IMR-90 (cell line): Measurements from ENCODE around the gene PIP4K2B. TPM values are rescaled to one million over a fixed set of nuclear protein-coding genes. Genes with fewer than 3 reads are reported as not detected.

Experiments used
- ATAC-seq: fragments of 200-7000 bp; cut with Tn5 transposase; 2 replicates; pipeline ENCODE4 v1.9.1; 2020; ENCODE audit warnings: low read depth, mild to moderate bottlenecking, moderate library complexity
- BruUV-seq: library from RNA; stranded (reverse); fragments of 400-500 nt; replicated peaks from 2 replicates; lab custom pipeline; 2021; lab: Mats Ljungman, UMichigan
- CTCF ChIA-PET: fragments of 300-600 bp; formaldehyde crosslinking; extraction: SDS; loops from one replicate; lab custom pipeline; 2021; ENCODE audit warnings: antibody characterized with exemption; lab: Yijun Ruan, JAX
- POLR2A ChIA-PET: fragments of 300-600 bp; sonication (Branson Sonifier 250); formaldehyde crosslinking; loops from one replicate; lab custom pipeline; 2022; ENCODE audit warnings: antibody characterized with exemption; ENCODE audit not compliant: unreplicated experiment; lab: Charles Lee
- DNase-seq: peaks from one replicate; pipeline ENCODE4 v3.0.0; 2013
- H2AFZ ChIP-seq: replicated peaks from 2 replicates; pipeline ENCODE3; 2013; ENCODE audit warnings: low read length, mild to moderate bottlenecking; ENCODE audit not compliant: poor library complexity
- H2AK5ac ChIP-seq: 2 replicates; pipeline ENCODE4 v1.6.1; 2013; ENCODE audit warnings: low read depth, low read length, inconsistent platforms
- H2AK9ac ChIP-seq: replicated peaks from 2 replicates; pipeline ENCODE3; 2013; ENCODE audit warnings: mild to moderate bottlenecking, low read depth, low read length, moderate library complexity; ENCODE audit not compliant: poor library complexity
- H2BK120ac ChIP-seq: 2 replicates; pipeline ENCODE4 v1.6.1; 2013; ENCODE audit warnings: low read depth, low read length, inconsistent platforms
- H2BK15ac ChIP-seq: 3 replicates; pipeline ENCODE4 v1.6.1; 2013; ENCODE audit warnings: low read depth, low read length, inconsistent platforms
- H2BK20ac ChIP-seq: 2 replicates; pipeline ENCODE4 v1.6.1; 2013; ENCODE audit warnings: low read depth, mild to moderate bottlenecking, inconsistent platforms, low read length, moderate library complexity
- H2BK5ac ChIP-seq: 2 replicates; pipeline ENCODE4 v1.6.1; 2013; ENCODE audit warnings: mild to moderate bottlenecking, low read depth, low read length, inconsistent platforms; ENCODE audit not compliant: poor library complexity, severe bottlenecking
- H3K14ac ChIP-seq: replicated peaks from 2 replicates; pipeline ENCODE4 v1.6.1; 2013; ENCODE audit warnings: low read depth, low read length, inconsistent platforms
- H3K18ac ChIP-seq: 2 replicates; pipeline ENCODE4 v1.6.1; 2013; ENCODE audit warnings: low read depth, low read length, control low read depth
- H3K23ac ChIP-seq: 2 replicates; pipeline ENCODE4 v1.6.1; 2013; ENCODE audit warnings: low read depth, low read length, inconsistent platforms
- H3K27ac ChIP-seq: 2 replicates; pipeline ENCODE4 v1.5.1; 2013; ENCODE audit warnings: mild to moderate bottlenecking, control low read depth, low read length; ENCODE audit not compliant: insufficient read depth
- H3K27me3 ChIP-seq: 2 replicates; pipeline ENCODE4 v1.6.1; 2013; ENCODE audit warnings: low read length; ENCODE audit not compliant: control insufficient read depth, insufficient read depth
- H3K36me3 ChIP-seq: 2 replicates; pipeline ENCODE4 v1.6.1; 2013; ENCODE audit warnings: low read length, mixed read lengths; ENCODE audit not compliant: control insufficient read depth, insufficient read depth
- H3K4ac ChIP-seq: 2 replicates; pipeline ENCODE4 v1.6.1; 2013; ENCODE audit warnings: low read depth, low read length, inconsistent platforms
- H3K4me1 ChIP-seq: 2 replicates; pipeline ENCODE4 v1.6.1; 2013; ENCODE audit warnings: low read length, mixed read lengths; ENCODE audit not compliant: control insufficient read depth, insufficient read depth
- H3K4me2 ChIP-seq: 2 replicates; pipeline ENCODE4 v1.6.1; 2013; ENCODE audit warnings: low read depth, mild to moderate bottlenecking, control low read depth, low read length, moderate library complexity
- H3K4me3 ChIP-seq: 2 replicates; pipeline ENCODE4 v1.5.1; 2013; ENCODE audit warnings: low read depth, mild to moderate bottlenecking, control low read depth, low read length, moderate library complexity; ENCODE audit not compliant: insufficient read depth
- H3K56ac ChIP-seq: 2 replicates; pipeline ENCODE4 v1.6.1; 2013; ENCODE audit warnings: low read length, inconsistent platforms; ENCODE audit not compliant: insufficient read depth; ENCODE audit errors: extremely low read depth
- H3K79me1 ChIP-seq, 2 experiments: 2 replicates each; pipeline ENCODE4 v1.6.1; 2013; ENCODE audit warnings: low read length in 2 of 2, inconsistent platforms in 1 of 2, low read depth in 1 of 2
- H3K9ac ChIP-seq: 2 replicates; pipeline ENCODE4 v1.6.1; 2013; ENCODE audit warnings: low read depth, low read length, control low read depth
- H3K9me1 ChIP-seq: 2 replicates; pipeline ENCODE4 v1.6.1; 2013; ENCODE audit warnings: low read length, inconsistent platforms; ENCODE audit not compliant: insufficient read depth
- H3K9me3 ChIP-seq: 2 replicates; pipeline ENCODE4 v1.6.1; 2013; ENCODE audit warnings: low read length; ENCODE audit not compliant: control insufficient read depth, insufficient read depth
- H4K20me1 ChIP-seq: 2 replicates; pipeline ENCODE4 v1.6.1; 2013; ENCODE audit warnings: low read length, inconsistent platforms; ENCODE audit not compliant: insufficient read depth
- H4K5ac ChIP-seq: 2 replicates; pipeline ENCODE4 v1.6.1; 2013; ENCODE audit warnings: mild to moderate bottlenecking, low read depth, low read length, control low read depth
- H4K8ac ChIP-seq, 2 experiments: 2 replicates each; pipeline ENCODE4 v1.6.1; 2013; ENCODE audit warnings: low read depth in 2 of 2, low read length in 2 of 2, control low read depth in 1 of 2, inconsistent platforms in 1 of 2
- H4K91ac ChIP-seq: 2 replicates; pipeline ENCODE4 v1.6.1; 2013; ENCODE audit warnings: low read depth, low read length, inconsistent platforms; ENCODE audit not compliant: insufficient read depth
- BHLHE40 ChIP-seq: fragments of 150-350 bp; IDR thresholded peaks from 2 replicates; pipeline ENCODE4 v1.6.1; 2016; ENCODE audit warnings: mild to moderate bottlenecking, low read depth, low read length
- CEBPB ChIP-seq: IDR thresholded peaks from 2 replicates; pipeline ENCODE4 v1.6.1; 2012; ENCODE audit warnings: low read depth, low read length, improper control_type of control experiment
- CHD1 ChIP-seq: IDR thresholded peaks from 2 replicates; pipeline ENCODE4 v1.6.1; 2012; ENCODE audit warnings: low read depth, low read length, improper control_type of control experiment
- FOS ChIP-seq: fragments of 150-350 bp; IDR thresholded peaks from 2 replicates; pipeline ENCODE4 v1.6.1; 2016; ENCODE audit warnings: low read depth, low read length
- MAFK ChIP-seq: IDR thresholded peaks from 2 replicates; pipeline ENCODE4 v1.6.1; 2012; ENCODE audit warnings: low read depth, low read length, improper control_type of control experiment
- MAZ ChIP-seq: IDR thresholded peaks from 2 replicates; pipeline ENCODE4 v1.6.1; 2012; ENCODE audit warnings: low read depth, mild to moderate bottlenecking, low read length, improper control_type of control experiment, moderate library complexity, borderline replicate concordance
- MXI1 ChIP-seq: IDR thresholded peaks from 2 replicates; pipeline ENCODE4 v1.6.1; 2012; ENCODE audit warnings: low read depth, mild to moderate bottlenecking, low read length, moderate library complexity, borderline replicate concordance
- NFE2L2 ChIP-seq: fragments of 150-350 bp; IDR thresholded peaks from 2 replicates; pipeline ENCODE4 v1.6.1; 2016; ENCODE audit warnings: low read depth, mild to moderate bottlenecking, low read length
- RCOR1 ChIP-seq: IDR thresholded peaks from 2 replicates; pipeline ENCODE4 v1.6.1; 2012; ENCODE audit warnings: mild to moderate bottlenecking, low read length, improper control_type of control experiment; ENCODE audit not compliant: insufficient replicate concordance
- SMC3 ChIP-seq: fragments of 150-350 bp; IDR thresholded peaks from 2 replicates; pipeline ENCODE4 v1.6.1; 2016; ENCODE audit warnings: low read depth, mild to moderate bottlenecking, antibody characterized with exemption, low read length, moderate library complexity
- WGBS, 2 experiments: methylation state at CpG; one replicate each; pipeline versions ENCODE4 v1.1.5 to v1.1.7; 2013; ENCODE audit warnings: missing lambda C conversion rate in 2 of 2; ENCODE audit not compliant: insufficient read length in 1 of 2; ENCODE audit errors: extremely low coverage in 2 of 2; 5-methylcytosine and 5-hydroxymethylcytosine counted together
- dilution Hi-C: fragments of 300-500 bp; cut with HindIII; formaldehyde crosslinking; loops from one replicate; pipeline ENCODE4 v1.14.3; 2018; ENCODE audit warnings: low sequenced_read_pairs; ENCODE audit not compliant: unreplicated experiment
- in situ Hi-C: fragments of 300-500 bp; cut with MboI; formaldehyde crosslinking; loops from 3 replicates; pipeline ENCODE4 v1.14.3; 2019; ENCODE audit warnings: low sequenced_read_pairs, inconsistent platforms, mixed read lengths
- intact Hi-C: fragments of 100-400 bp; cut with micrococcal nuclease; formaldehyde crosslinking; loops from 2 replicates; pipeline ENCODE4 v1.10.0; 2022
- polyA plus RNA-seq, 3 experiments: library from polyadenylated mRNA; depleted of rRNA; stranded (reverse); fragments of >200 nt; gene quantifications; 2 replicates each; pipeline ENCODE4 v1.2.3, GENCODE V29; 2012; ENCODE audit warnings: low replicate concordance in 1 of 3
- total RNA-seq: library from RNA; depleted of rRNA; stranded (reverse); fragments of >200 nt; gene quantifications from 2 replicates; pipeline ENCODE4 v1.2.3, GENCODE V29; 2012
- TF ChIP-seq, protein P1 (sequence below): fragments of 150-350 bp; IDR thresholded peaks from 2 replicates; pipeline ENCODE4 v1.6.1; 2017; ENCODE audit warnings: mild to moderate bottlenecking, antibody characterized with exemption, low read length, low read depth
- TF ChIP-seq, protein P2 (sequence below): conservative IDR thresholded peaks from 2 replicates; pipeline ENCODE4 v1.5.1; 2012; ENCODE audit warnings: mild to moderate bottlenecking, low read depth, low read length, improper control_type of control experiment

PIP4K2B gene
- total and polyA plus RNA-seq, 2 of the 4 experiments (the other 2 are of a cell fraction), result 40.0 to 40.2 TPM

DNA sequence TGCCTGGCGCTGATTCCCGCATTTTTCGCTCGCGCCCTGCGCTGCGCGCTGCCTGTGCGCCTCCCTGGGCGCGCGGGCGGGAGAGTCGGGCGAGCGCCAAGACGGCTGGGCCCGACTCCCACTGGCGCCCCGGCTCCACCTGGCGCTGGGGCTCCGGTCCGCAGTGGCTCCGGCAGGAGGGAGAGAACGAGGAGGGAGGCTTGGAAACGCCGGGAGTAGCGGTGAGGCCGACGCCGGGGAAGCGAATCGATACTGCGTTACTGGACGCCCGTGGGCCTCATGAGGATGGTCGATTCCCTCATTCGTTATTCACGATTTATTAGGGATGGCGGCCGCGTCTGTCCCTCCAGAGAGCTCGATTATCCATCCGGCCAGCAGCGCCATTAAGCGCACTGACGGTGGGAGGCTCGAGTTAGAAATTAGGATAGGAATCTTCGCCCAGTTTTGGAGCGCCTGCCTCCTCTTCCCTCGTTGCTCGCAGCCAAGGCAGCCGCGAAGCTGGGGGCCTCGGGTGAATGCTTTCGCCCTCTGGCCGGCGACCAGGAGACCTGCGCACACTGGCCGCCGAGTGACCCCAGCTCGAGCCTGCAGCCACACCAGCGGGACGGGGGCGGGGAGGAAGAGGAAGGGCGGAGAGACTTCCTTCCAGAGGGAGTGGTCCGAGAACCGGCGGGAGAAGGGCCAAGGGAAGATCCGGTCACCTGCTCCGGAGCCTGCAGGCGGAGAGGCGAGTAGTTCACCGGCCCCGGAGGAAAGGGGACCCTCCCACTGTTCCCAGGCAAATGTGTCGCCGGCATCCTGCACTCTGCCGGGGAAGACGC, 49.9 kb downstream of the PIP4K2B start (continued):
- TF ChIP-seq CEBPB (no peak), CHD1 (no peak), MXI1 (no peak)

DNA sequence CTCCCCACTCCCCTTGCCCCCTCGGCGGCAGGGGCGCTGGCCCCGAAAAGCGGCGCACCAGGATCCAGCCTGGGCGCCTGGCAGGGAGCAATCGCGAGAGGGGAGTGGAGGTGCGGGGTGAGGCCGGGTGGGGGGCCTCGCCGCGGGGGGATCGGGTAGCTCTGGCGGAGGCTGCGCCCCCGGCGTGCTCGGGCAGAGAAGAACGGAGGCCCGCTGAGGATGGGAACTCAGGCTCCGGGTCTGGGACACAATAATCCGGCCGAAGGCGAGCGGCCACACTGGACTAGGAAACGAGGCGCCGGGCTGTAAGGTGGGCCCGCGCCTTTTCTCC, 50.5 kb downstream of the PIP4K2B start:
- H4K8ac ChIP-seq, result peak overlapping the region; percentile 84 to 88
- in situ Hi-C loops, result no loop called here
- H2AK9ac ChIP-seq, result peak overlapping the region; percentile 99
- dilution Hi-C loops, result no loop called here
- DNase-seq, result no peak
- H3K36me3 ChIP-seq, result no peaks in the 10 kb centered on the region; the same call in 1 of the 2 replicates
- peak overlapping the region; percentile 91 for H3K4me3 ChIP-seq
- peak overlapping the region; percentile 81 for H3K4me2 ChIP-seq
- peak overlapping the region; percentile 68; the same call in 1 of the 2 replicates for H3K23ac ChIP-seq
- no peaks in the 10 kb centered on the region for H3K27me3 ChIP-seq
- POLR2A ChIA-PET, result no interaction called here
- ATAC-seq, result no peak
- no peak overlapping the region for H2BK15ac ChIP-seq
- H4K5ac ChIP-seq, result peak overlapping the region; percentile 28; the same call in 1 of the 2 replicates
- peak overlapping the region; percentile 94 for H2AK5ac ChIP-seq
- 0% methylated on average over 5 of the region's 32 CpGs; no CpG with 5 or more reads in 1 of the 2 experiments for WGBS, 2 experiments
- H3K9me1 ChIP-seq, result peaks cover 14% of the 10 kb centered on the region
- H3K56ac ChIP-seq, result peak overlapping the region; percentile 52; the same call in 1 of the 2 replicates
- H3K18ac ChIP-seq, result no peak overlapping the region
- CTCF ChIA-PET, result no interaction called here
- 0 out of 2 replicates have a peak overlapping the region, but pooled peaks have one; percentile 60 for H3K14ac ChIP-seq
- H3K27ac ChIP-seq, result peak overlapping the region; percentile 55
- peak overlapping the region; percentile 70 for H3K9ac ChIP-seq
- no TSS peak for BruUV-seq
- no peaks in the 10 kb centered on the region for H3K9me3 ChIP-seq
- H2BK5ac ChIP-seq, result peak overlapping the region; percentile 33
- peaks cover 40% of the 10 kb centered on the region for H4K20me1 ChIP-seq
- no peak overlapping the region for H2BK20ac ChIP-seq
- peak overlapping the region; percentile 92 for H3K4ac ChIP-seq
- H4K91ac ChIP-seq, result peak overlapping the region; percentile 68; the same call in 1 of the 2 replicates
- intact Hi-C loops, result no loop called here
- peaks cover 3 to 47% of the 10 kb centered on the region in 2 experiments; a peak in 3 of 4 replicates for H3K79me1 ChIP-seq
- H3K4me1 ChIP-seq, result peaks cover 12% of the 10 kb centered on the region
- H2BK120ac ChIP-seq, result peak overlapping the region; percentile 22; the same call in 1 of the 2 replicates
- peak overlapping the region; percentile 90 for H2AFZ ChIP-seq
- no peak for TF ChIP-seq CHD1
- TF ChIP-seq MAFK, result no peak
- TF ChIP-seq, protein P1, sequence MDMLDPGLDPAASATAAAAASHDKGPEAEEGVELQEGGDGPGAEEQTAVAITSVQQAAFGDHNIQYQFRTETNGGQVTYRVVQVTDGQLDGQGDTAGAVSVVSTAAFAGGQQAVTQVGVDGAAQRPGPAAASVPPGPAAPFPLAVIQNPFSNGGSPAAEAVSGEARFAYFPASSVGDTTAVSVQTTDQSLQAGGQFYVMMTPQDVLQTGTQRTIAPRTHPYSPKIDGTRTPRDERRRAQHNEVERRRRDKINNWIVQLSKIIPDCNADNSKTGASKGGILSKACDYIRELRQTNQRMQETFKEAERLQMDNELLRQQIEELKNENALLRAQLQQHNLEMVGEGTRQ, result no peak
- TF ChIP-seq, protein P2, sequence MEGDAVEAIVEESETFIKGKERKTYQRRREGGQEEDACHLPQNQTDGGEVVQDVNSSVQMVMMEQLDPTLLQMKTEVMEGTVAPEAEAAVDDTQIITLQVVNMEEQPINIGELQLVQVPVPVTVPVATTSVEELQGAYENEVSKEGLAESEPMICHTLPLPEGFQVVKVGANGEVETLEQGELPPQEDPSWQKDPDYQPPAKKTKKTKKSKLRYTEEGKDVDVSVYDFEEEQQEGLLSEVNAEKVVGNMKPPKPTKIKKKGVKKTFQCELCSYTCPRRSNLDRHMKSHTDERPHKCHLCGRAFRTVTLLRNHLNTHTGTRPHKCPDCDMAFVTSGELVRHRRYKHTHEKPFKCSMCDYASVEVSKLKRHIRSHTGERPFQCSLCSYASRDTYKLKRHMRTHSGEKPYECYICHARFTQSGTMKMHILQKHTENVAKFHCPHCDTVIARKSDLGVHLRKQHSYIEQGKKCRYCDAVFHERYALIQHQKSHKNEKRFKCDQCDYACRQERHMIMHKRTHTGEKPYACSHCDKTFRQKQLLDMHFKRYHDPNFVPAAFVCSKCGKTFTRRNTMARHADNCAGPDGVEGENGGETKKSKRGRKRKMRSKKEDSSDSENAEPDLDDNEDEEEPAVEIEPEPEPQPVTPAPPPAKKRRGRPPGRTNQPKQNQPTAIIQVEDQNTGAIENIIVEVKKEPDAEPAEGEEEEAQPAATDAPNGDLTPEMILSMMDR, result no peak
- TF ChIP-seq SMC3, result no peak
- no peak for TF ChIP-seq RCOR1
- TF ChIP-seq NFE2L2, result no peak
- TF ChIP-seq BHLHE40, result no peak
- no peak for TF ChIP-seq CEBPB
- no peak for TF ChIP-seq FOS
- TF ChIP-seq MAZ, result no peak
- TF ChIP-seq MXI1, result no peak
